Neural cell (in vitro differentiated cells): ENCODE data around the gene UCP3.

Experiments used
- POLR2AphosphoS5 ChIP-seq: IDR thresholded peaks from 2 replicates; pipeline ENCODE4 v1.6.1; 2012
- TAF1 ChIP-seq: IDR thresholded peaks from 2 replicates; pipeline ENCODE4 v1.6.1; 2012; ENCODE audit warnings: low read depth
- TF ChIP-seq, protein P1 (sequence below): fragments of 450-650 bp; IDR thresholded peaks from 2 replicates; pipeline ENCODE4 v1.5.1; 2014; ENCODE audit warnings: antibody characterized with exemption, mild to moderate bottlenecking, moderate library complexity; ENCODE audit not compliant: poor library complexity, severe bottlenecking

DNA sequence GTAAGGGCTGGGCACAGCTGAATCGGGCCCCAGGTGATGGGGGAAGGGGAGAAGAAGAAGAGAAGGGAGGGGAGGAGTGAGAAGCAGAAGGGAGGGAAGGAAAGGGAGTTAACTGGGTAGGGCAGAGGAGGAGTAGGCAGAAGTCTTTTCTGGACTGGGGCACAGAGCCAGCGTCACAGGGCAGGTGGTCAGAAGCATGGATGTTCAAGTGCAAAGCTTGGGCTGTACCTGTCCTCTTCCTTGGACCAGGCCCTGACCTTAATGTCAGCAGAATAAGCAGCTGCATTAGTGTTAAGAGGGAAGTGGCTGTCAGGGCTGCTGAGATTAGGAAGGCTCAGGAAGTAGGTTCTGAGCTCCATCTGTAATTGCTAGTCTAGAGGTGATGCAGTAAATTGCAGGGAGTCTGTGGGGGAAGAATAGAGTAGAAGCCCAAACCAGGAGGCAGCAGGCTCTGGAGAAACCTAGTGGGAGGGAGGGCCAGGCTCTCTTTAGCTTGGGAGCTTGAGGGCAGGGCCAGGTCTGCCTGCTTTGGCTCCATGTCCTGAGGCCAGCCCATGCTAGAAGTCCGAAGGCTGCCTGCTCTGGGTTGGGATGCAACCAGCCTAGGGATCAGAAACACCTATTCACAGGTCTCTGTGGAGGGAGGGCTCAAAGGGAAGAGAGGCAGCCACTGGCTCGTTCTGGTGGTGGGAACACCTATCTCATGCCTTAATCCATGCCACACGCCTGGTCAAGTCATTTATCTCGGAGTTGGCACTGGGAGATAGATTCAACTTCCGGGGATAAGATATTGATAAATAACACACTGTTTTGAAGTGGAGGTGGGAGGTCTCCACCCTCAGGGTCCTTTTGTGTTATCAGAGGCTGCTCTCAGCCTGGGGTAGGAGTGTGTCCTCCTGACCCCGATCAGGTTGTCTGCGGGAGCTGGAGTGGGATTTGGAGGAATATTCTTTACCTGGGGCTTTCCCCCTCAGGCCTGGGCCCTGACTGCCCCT is 1.7 kb upstream of the UCP3 start:
- TF ChIP-seq, protein P1, sequence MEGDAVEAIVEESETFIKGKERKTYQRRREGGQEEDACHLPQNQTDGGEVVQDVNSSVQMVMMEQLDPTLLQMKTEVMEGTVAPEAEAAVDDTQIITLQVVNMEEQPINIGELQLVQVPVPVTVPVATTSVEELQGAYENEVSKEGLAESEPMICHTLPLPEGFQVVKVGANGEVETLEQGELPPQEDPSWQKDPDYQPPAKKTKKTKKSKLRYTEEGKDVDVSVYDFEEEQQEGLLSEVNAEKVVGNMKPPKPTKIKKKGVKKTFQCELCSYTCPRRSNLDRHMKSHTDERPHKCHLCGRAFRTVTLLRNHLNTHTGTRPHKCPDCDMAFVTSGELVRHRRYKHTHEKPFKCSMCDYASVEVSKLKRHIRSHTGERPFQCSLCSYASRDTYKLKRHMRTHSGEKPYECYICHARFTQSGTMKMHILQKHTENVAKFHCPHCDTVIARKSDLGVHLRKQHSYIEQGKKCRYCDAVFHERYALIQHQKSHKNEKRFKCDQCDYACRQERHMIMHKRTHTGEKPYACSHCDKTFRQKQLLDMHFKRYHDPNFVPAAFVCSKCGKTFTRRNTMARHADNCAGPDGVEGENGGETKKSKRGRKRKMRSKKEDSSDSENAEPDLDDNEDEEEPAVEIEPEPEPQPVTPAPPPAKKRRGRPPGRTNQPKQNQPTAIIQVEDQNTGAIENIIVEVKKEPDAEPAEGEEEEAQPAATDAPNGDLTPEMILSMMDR = no peak
- TF ChIP-seq POLR2AphosphoS5 (no peak), TAF1 (no peak)
